ENCODE results near the gene ZBTB20.

- TF ChIP-seq CTCF (IDR thresholded peaks at IDR 0.05) (no peak), POLR2AphosphoS5 (IDR thresholded peaks at IDR 0.05) (no peak)
Measured at GRCh38 chr3:114725966-114726365, 421.1 kb downstream of the ZBTB20 start.
